Renal pelvis (tissue), 4 donors: ENCODE results near the gene C10orf62. TPM values are rescaled to one million over a fixed set of nuclear protein-coding genes. Genes with fewer than 3 reads are reported as not detected.

Experiments
- DNase-seq: peaks from one replicate; pipeline ENCODE4 v3.0.0-alpha.2; 2013
- polyA plus RNA-seq, 3 donors: library from polyadenylated mRNA; unstranded; fragments of 120-200 nt; gene quantifications; one replicate each; pipeline ENCODE4 v1.2.1, GENCODE V29; 2013; ENCODE audit not compliant: insufficient read length in 3 of 3

C10orf62 gene
- polyA plus RNA-seq, 3 donors = 0.31 to 3.5 (median 1.3) TPM

DNA sequence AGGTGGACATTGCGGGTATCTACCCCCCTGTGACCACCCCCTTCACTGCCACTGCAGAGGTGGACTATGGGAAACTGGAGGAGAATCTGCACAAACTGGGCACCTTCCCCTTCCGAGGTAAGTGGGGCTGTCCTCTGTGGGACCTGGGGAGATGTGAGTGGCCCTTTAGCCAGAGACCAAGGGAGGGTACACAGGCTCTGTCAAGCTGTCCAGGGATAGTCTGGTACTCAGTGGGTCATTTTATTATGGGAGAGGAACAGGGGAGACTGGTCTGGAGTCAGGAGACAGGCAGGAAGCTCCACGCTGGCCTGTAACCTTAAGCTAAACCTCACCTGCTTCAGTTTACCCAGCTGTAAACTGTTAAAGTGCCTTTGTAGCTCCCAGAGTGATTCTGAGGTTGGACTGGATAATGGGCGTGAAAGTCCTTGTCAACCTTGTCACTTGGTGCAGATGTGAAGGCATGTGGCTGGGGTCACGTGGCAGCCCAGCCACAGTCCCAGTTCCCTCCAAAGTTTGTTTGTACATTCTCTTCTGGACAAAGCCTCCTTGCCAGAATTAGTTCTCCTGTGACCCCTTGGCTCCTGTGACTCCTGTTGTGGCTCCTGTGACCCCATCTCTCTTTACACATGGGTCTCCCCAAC lies 4.6 kb upstream of the C10orf62 start:
- DNase-seq = no peak

DNA sequence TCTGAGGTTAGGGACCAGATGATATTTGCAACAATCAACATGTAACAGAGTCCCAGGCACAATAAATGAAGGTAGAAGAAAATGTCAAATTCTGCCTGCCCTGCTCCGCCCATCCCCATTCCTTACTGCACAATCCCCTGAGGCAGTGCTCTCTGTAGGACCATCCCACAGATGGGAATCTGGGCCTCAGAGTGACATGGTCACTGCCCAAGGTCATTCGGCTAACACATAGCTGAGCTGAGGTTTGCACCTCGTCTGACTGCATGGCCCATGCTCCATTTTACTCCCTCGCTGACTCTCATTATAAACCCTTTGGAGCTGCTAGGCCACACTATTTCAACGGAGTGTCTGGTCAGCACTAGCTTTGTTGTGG lies 4.1 kb upstream of the C10orf62 start:
- no peak for DNase-seq

DNA sequence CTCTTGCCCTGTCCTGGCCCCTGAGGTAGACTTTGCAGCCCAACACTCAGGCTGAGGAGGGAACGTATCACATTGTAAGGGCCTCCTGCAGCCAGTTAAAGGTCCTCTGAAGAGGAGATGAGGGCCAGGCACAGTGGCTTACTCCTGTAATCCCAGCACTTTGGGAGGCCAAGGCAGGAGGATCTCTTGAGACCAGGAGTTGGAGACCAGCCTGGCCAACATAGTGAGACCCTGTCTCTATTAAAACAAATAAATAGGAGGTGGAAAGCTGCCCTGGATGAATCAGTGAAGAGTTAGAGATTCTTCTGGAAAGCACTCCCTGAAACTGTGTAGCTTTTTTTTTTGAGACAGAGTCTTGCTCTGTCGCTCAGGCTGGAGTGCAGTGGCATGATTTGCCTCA lies 2.3 kb upstream of the C10orf62 start:
- DNase-seq = no peak

DNA sequence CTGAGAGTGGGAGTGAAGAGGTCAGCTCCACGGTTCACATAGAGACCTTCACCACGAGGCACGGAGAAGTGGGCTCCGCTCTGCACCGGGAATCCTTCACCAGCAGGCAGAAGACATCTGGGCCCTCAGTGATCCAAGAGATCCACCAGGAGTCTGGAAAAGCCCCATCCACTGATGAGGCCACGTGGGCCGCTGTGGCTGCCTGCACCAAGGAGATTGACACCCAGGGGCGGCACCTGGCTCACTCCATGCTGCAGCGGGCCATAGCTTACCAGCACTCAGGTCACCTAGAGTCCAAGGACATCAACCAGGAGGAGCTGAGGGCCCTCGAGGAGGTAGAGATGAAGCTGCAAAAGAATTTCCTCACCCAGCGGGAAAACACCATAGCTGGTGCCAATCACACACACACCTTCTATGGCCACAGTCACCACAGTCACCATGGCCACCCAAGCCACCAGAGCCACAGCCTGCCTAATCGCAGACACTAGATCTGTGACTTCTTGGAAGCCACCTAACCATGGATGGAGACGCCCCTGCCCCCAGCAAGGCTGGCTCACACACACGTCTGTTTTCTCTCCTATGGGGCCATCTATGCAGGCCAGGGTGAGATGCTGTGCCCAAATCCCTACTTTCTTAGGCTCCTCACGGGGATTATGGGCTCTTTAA lies 694 bp downstream of the C10orf62 start:
- no peak for DNase-seq

DNA sequence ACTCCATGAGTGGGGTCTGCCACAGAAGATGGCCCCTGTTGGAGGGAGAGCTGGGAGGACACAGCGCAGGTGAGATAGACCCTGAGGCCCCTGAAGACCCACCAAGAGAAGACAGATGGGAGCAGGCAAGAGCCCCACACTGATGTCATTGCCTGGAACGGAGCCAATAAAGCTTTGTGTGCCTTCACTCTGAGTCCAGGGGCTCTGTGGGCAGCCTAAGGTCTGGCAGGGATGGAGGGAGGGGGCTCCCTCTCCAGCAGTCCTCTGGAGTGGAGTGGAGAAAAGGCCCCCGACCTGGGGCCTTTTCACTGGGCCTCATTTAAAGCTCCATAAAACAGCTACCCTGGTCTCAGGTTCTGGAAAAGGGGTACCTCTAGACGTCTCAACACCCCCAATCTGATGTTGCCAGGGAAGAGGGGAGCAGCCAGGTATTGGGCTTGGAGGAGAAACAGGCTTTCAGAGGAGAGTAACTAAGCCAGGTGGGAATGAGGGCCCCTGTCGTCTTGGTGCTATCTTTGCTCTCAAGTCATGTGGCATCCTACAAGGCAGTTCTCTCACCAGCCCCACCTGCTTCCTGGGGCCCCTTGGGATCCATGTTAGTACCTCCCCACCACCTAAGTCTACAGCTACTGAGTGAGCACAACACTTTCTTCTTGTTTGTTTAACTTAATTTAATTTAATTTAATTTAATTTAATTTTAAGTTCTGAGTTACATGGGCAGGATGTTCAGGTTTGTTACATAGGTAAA lies 1.4 kb downstream of the C10orf62 start:
- DNase-seq = no peak

DNA sequence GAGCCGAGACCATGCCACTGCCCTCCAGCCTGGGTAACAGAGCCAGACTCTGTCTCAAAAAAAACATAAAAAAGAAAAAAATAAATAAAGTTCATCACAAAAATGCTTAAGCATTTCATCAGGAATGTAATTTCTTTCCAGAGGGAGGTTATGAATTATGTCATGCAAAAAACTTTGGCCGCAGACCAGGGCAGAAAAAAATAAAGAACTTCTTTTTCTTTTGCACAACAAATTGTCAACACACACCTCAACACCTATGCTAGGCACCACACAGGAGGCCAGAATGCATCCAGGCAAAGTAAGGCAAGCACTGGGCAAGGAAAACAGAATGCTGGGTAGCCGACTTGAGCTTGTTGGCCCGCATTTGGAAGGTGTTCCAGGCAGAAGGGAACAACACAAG lies 3.9 kb downstream of the C10orf62 start:
- no peak for DNase-seq

DNA sequence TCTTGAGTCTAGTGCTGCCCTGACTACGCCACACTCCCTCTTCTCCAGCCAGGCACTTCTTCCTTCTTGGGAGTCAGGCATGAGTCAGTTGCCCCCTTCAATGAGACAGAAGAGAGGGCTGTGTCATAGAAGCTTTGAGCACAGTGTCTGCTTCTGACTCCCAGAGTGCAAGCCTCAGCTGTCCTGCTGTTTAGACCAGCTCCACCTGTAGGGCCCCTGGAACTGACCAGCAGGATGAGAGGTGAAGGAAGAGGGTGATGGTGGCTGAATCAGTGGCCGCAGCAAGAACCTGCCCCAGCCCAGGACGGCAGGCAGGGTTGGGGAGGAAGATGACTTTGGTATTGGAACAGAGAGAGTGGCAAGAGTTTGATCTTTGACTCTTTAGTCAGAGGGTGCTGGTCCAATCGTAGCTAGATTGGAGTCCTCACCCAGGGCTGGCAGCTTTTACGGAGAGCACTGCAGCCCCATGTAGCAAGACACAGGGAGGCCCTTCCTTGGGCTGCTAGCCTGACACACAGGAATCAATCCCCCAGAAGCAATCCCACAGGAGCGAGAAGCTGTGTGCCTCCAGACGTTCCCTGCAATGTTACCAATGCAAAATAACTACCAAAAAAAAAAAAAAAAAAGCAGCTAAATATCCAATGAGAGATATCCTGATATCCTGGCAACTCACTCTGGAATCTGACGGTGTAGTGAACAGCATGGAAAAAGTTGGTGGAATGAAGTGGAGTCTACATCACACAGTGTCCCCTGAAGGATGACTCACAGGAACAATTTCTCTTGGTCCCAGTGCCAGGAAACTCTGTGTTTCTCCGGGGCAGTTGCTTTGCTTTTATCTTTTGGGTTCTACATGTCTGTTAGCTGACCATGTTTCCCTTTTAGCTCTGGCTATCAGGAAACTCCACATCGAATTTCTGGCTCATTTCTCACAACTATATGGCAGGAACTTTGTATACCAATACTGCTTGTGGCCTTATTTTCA lies 6.9 kb downstream of the C10orf62 start:
- DNase-seq = no peak

DNA sequence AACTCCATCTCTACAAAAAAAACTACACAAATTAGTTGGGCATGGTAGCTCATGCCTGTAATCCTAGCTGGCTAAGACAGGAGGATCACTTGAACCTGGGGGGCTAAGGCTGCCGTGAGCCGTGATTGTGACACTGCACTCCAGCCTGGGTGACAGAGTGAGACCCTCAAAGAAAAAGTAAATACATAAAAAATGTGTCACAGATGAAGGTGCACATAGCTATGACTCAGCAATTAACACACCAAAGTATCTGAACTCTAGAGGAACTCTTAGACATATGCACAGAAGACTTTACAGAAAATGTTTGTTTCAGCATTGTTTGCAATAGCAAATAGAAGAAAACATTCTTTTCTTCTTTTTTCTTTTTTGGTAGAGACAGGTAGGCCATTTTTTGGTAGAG lies 8.3 kb downstream of the C10orf62 start:
- DNase-seq = no peak

DNA sequence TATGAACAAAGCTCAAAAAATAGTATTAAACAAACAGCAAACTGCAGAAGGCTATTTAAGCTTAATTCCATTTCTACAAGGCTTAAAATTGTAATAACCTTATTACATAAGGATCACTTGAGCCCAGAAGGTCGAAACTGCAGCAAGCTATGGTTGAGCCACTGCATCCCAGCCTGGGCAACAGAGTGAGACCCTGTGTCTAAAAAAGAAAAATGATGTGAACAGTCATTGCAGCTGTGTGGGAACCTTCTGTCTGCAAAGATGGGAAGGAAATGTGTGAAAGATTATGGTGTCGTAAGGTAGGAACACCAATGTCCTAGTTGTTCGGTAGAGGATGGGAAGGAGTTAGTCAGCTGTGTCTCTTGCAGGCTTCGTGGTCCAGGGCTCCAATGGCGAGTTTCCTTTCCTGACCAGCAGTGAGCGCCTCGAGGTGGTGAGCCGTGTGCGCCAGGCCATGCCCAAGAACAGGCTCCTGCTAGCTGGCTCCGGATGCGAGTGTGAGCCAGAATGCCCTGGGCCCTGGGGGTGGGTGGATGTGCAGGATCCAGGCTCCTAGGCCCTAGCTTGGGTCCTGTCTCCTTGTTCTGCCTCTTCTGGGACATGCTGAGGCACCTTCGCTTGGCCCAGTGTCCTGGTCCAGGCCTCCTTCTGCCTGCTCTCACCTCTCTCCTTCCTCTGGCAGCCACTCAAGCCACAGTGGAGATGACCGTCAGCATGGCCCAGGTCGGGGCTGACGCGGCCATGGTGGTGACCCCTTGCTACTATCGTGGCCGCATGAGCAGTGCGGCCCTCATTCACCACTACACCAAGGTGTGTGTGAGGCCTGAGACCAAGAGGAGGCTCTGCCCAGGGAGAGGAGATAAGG lies 9.1 kb downstream of the C10orf62 start:
- no peak for DNase-seq

DNA sequence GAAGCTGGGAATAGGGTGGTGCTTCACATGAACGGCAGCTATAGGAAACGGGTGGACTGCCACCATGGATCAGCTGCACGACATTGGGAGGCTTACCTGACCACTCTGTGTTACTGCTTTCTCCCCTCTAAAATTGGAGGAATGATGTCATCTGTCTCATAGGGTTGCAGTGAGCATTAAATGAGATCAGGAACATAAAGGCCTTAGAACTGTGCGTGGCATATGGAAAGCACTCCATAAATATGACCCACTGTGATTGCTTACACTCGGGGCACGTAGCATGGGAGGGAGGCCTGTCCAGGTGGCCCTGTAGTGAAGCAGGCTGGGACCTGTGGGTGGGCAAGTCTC lies 9.7 kb downstream of the C10orf62 start:
- DNase-seq = no peak

DNA sequence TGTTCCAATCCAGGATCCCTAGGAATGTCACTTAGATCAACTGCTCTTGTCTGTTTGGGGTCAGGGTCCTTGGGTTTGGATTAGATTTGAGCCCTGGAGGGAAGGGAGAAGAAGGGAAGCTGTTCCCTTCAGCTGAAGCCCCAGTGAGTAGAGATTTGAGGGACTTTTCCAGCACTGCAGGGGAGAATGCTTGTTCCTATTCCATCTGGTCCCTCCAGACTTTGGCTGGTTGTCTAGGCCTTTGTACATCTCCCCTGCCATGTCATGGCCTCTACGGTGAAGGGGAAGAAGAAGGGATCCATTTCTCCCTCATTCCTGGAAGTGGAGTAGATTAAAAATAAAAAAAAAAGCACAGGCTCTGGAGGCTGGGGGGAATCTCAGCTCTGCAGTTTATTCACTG lies 11.1 kb downstream of the C10orf62 start:
- DNase-seq = no peak

DNA sequence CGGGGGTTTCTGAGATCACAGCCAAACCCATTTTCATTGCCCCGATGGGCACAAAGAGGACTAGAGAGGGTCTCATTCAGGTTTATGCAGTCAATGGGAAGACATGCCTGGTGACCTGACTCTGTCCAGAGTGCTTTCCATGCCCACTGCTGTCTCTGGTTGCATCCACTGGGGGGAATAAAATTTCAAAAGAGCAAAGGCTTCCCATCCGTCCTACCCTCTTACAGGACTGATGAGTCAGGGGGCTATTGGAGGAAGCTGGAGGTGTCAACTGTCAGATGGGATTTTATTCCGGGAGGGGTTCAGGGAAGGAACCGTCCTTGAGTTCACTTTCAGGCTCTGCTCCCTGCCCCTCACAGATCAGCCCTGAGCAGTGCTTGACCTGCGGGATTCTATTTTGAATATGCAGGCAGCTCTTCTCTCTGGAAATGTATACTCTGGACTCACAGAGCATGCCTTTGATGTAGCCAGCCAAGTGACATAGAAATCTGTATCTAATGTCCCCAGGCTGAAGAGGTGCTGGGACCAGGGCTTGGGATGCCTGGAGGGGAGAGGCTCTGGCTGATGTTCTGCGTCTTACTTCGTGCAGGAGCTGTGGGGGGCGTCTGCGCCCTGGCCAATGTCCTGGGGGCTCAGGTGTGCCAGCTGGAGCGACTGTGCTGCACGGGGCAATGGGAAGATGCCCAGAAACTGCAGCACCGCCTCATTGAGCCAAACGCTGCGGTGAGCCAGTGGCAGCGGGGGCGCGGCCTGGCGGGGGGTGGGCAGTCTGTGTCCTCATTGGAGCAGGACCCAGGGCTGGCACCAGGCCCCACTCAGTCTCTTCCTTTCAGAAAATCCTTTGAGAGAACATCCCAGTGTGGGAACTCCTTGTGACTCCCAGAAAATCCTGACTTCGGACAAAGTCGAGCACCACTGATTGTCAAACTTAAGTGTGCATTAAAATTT lies 12.0 kb downstream of the C10orf62 start:
- peak; percentile 11 for DNase-seq

DNA sequence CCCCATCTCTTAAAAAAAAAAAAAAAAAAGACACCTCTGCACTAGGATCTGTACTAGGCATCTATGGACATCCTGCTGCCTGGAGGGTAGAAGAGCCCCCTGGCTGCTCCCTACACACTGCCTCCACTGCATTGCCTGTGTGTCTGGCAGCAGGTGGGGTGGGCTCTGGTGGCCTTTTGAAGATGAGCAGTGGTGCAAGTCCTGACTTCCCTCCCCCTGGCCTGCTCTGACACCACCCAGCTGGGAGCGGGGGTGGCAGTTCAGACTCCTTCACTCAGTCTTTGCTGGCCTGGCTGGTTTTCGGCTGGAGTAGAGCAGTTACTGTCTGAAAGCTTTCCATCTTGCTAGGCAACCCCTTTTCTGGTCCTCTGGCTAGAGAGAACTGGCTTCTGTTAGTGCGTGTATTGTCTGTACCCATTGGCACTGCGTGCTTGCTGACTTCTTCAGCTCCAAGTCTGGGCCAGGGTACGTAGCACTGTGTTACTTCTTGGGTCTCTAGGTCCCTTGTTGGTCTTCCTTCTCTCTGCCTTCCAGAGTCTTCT lies 17.6 kb downstream of the C10orf62 start:
- peak; percentile 8 for DNase-seq

DNA sequence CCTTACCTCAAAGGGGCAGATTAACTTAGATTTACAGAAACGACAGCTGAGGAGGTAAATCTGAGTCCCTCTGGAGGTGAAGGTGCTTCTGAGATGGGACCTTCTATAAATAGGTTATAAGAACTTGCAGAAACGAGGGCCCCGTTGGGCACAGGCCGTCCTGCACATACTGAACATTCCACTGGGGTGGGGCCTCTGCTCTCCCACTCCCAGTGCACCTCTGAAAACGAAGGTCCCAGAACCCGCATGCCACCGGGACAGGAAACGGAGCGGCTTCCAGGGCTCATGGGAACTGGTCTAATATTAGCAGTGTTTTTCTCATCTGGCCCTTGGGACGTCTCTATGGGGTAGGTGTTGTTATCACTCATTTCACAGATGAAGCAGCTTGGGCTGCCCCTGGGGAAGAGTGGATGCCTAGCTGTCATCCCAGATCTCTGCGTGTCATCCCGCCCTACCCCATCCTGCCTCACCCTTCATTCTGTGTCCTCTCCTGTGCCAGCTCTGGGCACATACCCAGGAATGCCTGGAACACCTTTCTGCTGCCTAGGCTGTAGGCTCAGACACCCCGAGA lies 19.6 kb downstream of the C10orf62 start:
- DNase-seq = no peak

DNA sequence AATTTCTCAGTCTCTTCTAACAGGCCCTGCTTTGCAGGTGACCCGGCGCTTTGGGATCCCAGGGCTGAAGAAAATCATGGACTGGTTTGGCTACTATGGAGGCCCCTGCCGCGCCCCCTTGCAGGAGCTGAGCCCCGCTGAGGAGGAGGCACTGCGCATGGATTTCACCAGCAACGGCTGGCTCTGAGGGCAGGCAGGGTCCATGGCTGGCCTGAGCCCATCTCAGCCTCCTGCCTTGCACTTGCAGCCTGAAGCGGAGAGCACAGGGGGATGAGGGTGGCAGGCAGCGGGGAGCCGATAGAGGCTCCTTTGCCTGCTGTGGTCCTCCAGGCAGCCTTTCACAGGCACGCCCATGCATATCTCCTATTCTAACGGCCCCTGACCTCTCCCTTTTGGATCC lies 22.0 kb downstream of the C10orf62 start:
- no peak for DNase-seq

DNA sequence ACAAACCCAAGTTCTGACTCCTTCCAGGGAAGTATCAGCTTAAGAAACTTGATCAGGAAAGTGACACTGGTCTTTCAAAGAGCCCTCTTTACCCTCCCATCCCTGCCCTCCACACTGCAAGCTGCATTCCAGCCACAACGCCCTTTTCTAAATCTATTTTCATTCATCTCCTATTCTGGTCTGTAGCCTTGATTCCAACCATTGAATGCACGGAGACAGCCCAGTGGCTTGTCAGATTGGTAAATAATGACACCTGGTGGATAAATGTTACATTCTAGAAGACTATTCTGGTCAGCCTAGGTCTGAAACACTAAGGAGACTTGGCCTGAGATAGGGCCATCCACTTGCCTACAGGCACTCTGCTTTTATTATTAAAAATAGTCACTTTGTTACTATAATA lies 22.9 kb downstream of the C10orf62 start:
- peak; percentile 39 for DNase-seq

DNA sequence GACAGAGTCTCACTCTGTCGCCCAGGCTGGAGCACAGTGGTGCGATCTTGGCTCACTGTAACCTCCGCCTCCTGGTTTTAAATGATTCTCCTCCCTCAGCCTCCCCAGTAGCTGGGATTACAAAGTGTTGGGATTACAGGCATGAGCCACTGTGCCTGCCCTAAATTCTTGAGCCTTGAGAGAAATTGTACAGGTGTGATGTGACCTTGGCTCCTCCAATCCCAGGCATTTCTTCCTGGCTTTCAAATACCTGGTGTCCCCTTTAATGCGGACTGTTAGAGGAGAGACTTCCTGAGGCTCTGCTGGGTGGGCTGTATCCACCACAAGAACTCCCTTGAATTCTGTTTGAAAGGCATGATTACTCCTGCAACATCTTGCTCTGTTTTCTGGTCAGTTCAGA lies 28.8 kb downstream of the C10orf62 start:
- DNase-seq = no peak

DNA sequence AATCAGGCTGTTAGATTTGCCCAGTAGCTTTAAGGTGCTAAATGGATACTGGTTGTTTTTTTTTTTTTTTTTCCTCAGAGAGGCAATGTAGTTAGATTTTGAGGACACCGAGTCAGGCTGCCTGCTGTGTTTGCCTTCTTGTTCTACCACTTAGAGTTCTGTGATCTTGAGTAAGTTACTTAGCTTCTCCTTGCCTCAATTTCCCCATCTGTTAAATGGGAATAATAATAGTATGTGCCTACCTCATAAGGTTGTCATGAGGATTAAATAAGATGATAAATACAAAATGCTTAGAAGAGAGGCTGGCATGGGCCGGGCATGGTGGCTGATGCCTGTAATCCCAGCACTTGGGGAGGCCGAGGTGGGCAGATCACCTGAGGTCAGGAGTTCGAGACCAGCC lies 29.2 kb downstream of the C10orf62 start:
- no peak for DNase-seq

DNA sequence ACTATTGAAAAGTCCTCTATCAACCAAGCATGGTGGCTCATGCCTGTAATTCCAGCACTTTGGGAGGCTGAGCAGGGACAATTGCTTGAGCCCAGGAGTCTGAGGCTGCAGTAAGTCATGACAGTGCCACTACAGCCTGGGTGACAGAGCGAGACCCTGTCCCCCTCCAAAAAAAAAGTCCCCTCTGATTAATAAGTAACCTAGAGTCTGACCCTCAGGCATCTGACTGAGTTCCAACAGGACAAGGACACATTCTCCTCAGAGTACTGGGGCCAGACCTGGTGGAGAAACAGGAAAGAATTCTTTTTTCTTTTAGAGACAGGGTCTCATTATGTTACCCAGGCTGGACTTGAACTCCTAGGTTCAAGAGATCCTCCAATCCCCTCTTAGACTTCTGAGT lies 33.8 kb downstream of the C10orf62 start:
- peak; percentile 24 for DNase-seq
